Inflammatory macrophage treated with lipopolysaccharide for 1 hour (primary cell): Measurements from ENCODE around the gene DMRTB1.

Experiments
- DNase-seq, 2 donors: peaks; one replicate each; pipeline ENCODE4 v3.0.0-alpha.2; 2020 to 2022

Gene DMRTB1

GRCh38 chr1:53511323-53511932 lies 52.2 kb downstream of the DMRTB1 start:
- DNase-seq, result no peak

GRCh38 chr1:53511933-53512806 lies 53.0 kb downstream of the DMRTB1 start:
- DNase-seq, result no peak

- DNase-seq, result no peak
Measured at GRCh38 chr1:53512807-53513755, 53.9 kb downstream of the DMRTB1 start.

DNA sequence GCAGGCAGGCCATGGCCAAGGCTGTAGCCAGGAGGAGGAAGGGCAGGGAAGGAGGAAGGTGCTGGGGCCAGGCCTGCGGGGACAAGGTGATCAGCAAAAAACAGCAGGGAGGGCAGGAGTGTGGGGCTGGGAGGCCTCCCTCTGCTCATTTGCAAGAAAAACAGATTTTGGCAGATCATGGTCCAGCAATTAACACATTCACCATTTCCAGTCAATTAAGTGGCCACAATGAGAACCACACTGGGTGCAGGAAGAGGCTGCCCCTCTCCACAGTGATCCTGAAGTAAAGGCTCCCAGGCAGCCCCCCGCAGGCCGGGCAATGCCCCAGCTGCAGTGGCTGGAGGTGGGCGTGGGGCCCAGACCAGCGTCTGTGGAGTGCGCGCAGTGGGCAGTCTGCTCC lies 54.6 kb downstream of the DMRTB1 start:
- DNase-seq, result no peak

GRCh38 chr1:53514436-53514835 lies 55.2 kb downstream of the DMRTB1 start:
- DNase-seq, result no peak

- no peak for DNase-seq
Measured at GRCh38 chr1:53516181-53516580, 57.0 kb downstream of the DMRTB1 start.
